Activated CD4-positive, CD25-positive, alpha-beta regulatory T cell treated with anti-CD3 and anti-CD28 coated beads, Interleukin-2, amount 50 U/mL, for 24 hours (primary cell): Measurements from ENCODE around the gene AHSG.
A peak's percentile ranks its signal among the peaks of the same experiment; 100 is the strongest.
"Not testable (repeated sequence)": the region's sequence is repeated elsewhere in the genome, so short reads cannot be mapped to it uniquely, and the experiment has no call there.

Source experiments
- ATAC-seq, 2 donors: fragments of 150-1000 bp; cut with Tn5 transposase; one replicate each; pipeline ENCODE4 v1.10.0; 2021; ENCODE audit warnings: mild to moderate bottlenecking in 1 of 2, moderate library complexity in 1 of 2

Gene AHSG

DNA sequence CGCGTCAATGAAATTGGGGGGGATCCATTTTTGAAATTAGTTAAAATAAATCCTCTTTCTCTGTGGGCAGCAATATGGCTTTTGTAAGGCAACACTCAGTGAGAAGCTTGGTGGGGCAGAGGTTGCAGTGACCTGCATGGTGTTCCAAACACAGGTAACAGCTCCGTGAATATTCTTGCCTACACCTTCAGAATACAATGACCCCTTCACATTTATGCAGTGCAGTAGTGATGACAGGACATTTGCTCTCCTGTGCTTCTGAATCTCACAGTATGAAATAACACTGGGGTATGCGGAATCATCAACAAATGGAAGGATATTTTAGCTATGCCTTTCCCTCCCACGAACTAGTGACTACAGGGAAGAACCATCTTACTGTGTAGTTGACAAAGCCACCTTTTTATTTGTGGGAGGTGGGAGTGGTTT is 6.9 kb downstream of the AHSG start:
- ATAC-seq = no peak

DNA sequence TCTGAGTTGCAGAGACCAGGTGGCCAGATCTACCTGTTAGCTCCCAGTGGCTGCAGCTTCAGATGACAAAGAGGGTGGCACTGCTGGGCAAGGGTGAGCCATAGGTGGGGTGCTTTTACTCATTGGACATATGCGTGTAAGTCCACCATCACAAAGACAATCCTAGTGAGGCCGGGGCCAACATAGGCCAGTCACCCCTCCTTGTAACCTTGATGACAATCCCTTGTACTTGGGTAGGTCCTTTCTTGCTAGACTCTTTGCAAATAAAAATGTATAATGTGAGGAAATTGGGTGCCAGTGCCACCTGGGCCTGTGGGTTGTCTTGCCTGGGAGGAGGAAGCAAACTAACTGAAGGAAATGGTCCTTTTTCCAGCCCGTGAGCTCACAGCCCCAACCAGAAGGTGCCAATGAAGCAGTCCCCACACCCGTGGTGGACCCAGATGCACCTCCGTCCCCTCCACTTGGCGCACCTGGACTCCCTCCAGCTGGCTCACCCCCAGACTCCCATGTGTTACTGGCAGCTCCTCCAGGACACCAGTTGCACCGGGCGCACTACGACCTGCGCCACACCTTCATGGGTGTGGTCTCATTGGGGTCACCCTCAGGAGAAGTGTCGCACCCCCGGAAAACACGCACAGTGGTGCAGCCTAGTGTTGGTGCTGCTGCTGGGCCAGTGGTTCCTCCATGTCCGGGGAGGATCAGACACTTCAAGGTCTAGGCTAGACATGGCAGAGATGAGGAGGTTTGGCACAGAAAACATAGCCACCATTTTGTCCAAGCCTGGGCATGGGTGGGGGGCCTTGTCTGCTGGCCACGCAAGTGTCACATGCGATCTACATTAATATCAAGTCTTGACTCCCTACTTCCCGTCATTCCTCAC is 7.6 kb downstream of the AHSG start:
- ATAC-seq = no peak

DNA sequence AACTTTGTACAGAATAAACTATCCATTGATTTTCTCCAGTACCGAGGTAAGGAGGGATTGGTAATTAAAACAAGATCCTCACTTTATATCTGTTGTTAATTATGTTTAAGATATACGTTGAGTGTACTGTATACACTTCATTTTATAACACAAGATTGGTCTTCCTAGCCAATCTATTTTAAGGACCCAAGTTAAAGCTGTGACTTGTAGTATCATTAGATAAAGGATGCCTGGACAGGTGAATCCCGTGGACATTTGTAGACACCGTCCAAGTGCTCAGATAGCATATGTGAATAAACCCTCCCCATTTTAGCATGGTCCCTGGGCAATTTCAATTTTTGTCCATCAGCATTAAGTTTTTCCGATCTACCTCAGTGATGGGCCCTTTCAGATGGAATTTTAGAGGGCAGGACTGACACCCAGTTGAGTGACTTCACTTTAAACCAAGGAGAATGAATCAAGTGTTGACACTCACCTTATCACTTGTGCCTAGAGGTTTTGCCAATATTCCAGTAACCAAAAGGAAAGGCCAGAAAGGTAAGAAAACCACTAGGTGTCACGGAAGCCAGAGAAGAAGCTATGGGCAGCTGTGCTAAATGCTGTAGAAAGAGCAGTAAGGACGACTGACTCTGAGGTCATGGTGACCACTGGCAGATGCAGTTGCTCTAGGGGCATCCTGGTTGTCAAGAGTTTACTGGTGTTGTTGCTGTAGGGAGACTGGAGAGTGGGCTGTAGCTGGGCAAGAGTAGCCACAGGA is 9.2 kb downstream of the AHSG start:
- no peak for ATAC-seq

DNA sequence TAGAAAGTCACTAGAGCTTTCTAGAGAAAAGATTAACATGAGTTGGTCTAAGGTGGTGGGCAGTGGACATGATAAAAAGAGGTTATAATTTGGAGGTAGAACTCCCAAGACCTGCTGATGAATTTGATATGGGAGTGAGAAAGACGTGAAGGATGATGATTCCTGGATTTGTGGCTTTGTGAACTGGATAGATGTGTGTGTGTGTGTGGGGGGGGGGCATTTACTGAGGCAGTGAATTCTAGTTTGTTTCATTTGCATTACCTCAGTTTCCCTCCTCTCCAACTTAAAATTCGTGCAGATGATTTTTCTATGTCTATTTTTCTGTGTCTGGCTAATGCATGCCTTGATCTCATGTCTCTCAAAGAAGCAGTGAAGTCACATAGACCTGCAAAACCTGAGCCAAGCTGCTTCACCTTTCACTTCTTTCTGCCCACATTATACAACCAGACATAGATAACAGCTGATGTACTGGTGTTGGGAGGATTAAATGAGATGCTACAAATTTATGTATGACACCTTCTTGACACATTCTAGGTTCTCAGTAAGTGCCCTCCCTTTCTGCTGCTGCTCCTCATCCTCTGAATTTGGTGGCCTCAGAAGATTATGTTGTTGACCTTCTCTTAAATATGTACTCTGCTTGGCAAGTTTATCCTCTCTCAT is 9.9 kb downstream of the AHSG start:
- no peak for ATAC-seq

DNA sequence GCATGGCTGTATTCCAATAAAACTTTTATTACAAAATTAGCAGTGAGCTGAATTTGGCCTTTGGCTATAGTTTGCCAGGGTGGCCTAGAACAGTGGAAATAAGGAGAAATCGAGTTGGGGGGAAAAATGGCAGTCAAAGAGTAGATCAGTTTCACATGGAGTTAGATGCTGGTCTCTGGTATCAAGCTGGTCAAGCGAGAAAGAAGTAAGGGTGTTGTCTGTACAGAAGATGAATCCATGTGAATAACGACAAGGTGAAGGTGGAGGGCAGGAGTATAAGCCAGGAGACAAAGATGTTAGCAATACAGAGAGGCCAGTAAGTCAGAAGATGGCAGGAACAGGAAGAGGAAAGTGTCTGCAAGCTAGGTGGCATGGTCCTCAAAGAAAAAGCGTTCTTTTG is 11.7 kb downstream of the AHSG start:
- ATAC-seq = no peak

DNA sequence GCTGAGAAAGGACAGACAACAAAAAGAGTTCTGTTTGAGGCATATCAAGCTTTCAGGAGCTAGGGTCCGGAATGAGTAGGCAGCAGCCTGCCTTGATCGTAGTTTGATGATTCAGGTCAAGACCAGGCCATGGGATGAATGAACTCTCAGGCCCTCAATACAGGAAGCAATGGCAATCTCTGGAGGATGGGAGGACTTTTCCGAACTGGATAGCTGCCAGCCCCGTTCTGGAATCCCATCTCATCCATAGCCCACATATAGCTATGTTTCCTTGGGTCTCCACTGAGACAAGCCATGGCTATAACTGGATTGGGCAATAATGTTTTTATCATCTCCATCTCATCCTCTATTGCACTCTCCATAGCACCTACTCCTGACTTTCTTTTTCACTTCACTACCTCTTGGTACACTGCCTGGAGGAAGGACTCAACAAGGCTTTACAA is 12.8 kb downstream of the AHSG start:
- no peak for ATAC-seq

DNA sequence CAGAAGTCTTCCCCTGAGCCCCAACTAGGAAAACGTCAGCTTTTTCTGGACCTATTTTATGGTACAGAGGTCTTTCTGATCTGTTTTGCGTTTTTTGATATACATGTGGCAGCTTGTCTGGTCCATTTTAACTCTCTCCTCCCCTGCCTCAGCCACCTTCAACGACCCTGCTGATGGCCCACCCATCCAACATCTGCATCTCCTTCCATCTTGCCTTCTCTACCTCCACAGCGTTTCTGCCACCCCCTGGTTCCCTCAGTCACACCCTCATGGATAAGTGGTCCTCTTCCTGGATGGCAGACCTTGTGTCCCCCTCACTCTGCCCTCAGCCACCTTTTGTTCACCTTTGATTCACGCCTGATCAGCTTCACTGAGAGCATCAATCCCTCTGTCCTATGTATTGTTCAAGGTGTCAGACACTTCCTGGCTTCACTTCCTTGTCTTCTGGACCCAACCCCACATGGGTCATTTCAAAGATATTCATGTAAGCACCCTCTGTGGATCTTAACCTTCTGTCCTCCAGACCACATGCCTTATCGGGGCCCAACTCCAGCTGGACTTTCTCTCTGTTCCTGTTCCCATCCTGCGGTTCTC is 13.5 kb downstream of the AHSG start:
- no peak for ATAC-seq

DNA sequence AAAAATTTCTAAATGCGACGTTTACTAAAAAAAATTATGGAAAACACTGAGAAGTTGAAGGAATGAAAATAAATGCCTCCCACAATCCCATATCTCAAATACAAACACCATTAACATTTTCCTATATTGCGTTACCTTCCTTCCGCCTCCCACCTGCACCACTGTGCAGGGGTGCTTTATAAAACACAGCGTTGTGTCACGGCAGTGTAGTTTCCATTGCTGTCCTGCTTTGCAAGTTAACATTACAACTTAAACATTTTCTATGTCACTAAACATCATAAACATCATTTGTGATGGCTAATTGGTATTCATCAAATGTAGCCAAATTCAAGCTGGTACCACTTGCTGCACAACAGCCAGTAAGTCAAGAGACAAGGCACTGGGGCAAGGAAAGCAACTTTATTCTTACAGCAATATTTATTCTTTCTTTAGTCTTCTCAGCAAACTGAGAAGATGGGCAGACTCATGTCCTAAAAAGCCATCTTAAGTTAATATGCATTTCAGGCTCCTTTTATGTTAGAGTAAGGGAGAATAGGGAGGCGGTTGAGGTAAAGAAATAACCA is 15.1 kb downstream of the AHSG start:
- no peak for ATAC-seq

DNA sequence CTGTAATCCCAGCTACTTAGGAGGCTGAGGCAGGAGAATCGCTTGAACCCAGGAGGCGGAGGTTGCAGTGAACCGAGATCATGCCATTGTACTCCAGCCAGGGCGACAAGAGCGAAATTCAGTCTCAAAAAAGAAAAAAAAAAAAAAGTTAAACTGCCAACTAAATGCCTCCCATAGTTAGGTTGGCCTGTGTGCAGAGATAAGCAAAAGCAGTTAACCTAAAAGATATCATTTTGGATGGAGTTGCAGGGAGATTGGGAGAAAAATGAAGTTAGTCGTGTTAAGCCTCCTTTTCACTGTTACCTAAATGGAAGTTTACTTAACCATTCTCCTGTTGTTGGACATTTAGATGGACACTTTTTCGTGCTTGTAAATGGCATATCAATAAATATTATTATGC is 15.9 kb downstream of the AHSG start:
- ATAC-seq = no peak

DNA sequence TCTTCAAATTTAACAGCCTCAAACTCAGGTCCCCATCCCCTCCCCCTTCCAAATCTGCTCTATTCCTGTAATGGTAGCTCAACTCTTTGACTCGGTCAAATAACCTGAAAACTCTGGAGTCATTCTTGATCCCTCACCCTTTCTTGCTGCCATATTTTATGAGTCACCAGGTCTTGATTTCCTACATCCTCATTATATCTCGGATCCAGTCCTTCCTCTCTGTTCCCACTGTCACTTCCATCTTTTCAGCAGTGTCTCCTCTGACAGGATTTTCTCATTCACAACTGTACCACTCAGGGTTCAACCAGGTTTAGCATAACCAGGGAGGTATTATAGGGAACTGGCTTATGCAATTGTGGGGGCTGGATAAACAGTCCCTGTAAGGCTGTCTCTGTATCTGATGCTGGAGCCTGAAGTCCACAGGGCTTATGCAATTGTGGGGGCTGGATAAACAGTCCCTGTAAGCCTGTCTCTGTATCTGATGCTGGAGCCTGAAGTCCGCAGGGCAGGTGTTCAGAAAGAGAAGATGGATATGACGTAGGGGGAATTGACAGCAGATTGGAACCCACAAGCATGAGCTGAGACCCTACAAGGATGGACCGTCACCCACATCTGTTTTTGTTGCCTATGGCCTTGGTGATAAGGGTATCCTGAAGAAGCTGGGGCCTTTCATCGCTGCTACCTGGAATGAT is 18.2 kb downstream of the AHSG start:
- ATAC-seq = no peak

DNA sequence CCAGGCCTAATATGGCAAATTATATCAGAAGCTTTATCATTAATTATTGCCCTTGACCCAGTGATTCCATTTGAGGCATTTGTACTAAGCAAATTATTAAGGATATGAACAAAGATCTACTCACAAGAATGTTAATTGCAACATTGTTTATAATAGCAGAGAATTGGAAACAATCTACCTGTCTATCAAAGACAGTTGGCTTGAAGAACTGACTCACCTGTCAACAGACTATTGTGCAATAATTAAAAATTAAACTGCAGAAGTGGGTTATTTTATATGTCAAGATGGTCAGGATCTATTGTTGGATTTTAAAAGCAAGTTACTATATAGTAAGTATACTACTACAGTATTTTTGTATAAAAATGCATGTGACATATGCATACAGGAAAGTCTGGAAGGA is 20.6 kb downstream of the AHSG start:
- no peak for ATAC-seq

DNA sequence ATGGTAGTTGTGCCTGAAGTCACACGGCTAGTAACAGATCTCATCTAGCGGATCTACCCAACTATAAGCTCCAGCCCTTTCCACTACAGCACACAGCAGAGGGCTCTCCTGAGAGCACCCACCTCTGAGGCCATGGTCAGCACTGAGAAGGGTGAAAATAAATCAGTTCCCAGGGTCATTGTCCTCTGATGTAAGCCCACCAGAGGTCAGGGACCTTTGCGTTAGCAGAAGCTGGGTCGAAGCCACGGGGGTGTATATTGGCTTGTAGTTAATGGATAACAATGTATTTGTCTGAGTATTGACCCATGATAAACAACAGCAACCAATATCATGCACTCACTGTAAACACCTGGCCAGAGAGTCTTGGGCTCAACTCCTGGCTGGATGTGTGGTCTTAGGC is 21.3 kb downstream of the AHSG start:
- not testable (repeated sequence) for ATAC-seq

DNA sequence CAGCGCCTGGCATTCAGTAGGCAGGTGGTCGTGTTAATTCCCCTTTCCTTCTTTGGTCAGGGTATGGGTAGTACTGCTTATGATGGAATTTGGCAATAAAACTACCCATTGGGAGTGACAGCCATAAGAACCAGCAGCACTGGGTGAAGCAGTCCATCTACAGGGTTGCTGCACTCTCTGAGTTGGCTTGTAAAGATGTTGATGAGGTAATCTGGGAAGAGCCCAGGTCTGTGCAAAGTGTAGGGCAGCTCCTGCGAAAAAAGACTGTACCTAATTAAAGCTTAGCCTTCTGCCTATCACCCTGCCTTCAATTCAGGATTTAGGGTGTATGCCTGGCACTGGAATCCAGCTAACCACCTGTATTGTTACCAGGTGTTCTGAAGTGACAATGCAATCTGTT is 22.7 kb downstream of the AHSG start:
- no peak for ATAC-seq

DNA sequence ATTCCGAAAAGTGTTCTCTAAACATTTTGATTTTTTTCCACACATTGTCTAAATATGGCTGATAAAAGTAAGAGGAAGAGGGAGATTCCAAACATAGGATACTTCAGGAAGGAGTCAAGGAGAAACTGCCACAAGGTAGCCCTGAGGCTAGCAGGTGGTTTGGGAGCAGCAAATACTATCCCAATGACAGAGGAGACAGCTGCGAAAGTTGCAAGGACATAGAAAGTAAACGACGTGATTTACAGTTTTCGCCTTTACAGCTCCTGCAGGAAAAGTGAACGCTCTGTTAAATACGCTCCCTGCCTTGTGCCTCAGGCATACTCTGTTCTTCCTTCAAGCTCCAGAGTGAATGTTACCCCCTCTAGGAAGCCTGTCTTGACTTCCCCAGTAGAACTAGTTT is 23.7 kb downstream of the AHSG start:
- no peak for ATAC-seq

DNA sequence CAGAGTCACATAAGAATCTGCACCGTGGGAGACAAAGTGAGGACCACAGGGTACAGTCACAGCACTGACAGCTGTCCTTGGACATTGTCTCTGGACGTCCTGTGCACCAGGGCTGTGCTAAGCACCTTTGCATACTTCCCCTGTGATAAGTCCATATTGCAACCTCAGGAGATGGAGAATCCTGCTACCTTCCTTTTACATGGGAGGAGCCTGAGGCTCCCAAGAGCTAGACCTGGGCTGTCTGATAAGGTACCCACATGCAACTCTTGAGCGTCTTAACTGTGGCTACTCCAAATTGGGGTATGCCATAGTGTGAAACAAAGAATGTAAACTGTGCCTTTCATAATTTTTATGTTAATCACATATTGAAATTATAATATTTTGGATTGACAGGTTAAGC is 24.8 kb downstream of the AHSG start:
- ATAC-seq = no peak

DNA sequence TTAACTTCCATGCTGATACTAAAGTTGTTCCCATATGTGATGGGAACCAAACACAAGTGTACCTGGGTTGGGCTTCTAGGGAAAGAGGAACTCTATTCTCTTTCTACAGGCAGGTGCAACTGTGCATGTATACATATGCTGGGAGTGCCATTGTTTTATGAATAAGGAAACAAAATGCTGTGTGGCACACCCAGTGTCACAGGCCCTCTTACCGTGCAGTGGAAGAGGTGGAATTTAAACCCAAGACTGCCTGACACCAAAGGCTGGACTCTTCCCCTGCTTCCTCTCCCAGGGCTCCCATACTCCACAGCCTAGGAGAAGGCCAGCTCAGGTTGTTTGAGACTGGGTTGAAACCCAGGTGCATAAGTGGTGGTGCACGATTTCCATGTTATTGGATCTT is 25.4 kb downstream of the AHSG start:
- no peak for ATAC-seq

DNA sequence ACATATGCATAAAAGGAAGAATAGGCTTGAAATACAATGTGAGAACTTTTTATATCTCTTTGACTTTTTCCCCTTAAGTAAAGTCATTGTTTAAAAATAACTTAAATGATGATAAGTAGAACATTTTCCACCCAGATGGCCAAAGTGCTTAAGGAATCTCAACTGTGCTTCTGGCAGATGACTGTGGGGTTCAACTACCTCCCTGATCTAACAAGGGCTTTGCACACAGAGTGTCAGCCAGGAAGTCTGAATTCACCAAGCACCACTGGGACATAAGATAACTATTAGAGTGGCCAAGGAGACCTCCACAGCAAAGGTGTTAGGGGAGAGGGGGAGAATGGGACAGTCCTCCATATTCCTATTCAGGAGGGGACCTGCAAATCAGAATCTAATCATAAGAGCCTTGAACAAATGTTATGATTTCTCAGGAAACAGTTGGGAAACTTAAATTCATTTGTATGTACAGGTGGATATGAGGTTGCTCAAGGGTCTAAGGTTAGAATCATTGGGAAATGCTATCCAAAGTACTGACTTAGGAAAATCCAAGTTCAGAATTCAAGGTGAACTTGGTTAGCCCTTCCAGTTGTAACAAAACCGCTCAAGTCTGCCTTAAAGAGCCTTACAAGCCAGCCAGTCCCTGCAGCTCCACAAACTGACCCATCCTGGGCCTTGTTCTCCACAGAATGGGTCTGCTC is 27.1 kb downstream of the AHSG start, which contains the start of gene FETUB:
FETUB (plus strand) TSS at position 622 of the 695 bp plus-strand sequence; CDS start at position 684, 62 bp downstream.
- no peak for ATAC-seq

DNA sequence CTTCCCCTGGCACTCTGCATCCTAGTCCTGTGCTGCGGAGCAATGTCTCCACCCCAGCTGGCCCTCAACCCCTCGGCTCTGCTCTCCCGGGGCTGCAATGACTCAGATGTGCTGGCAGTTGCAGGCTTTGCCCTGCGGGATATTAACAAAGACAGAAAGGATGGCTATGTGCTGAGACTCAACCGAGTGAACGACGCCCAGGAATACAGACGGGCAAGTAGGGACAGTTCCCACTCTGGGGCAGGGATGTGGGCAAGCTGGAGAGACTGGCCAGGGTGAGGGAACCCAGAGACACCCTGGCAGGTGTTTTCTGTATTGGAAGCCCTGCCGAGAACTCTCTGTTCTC is 27.6 kb downstream of the AHSG start:
- no peak for ATAC-seq

DNA sequence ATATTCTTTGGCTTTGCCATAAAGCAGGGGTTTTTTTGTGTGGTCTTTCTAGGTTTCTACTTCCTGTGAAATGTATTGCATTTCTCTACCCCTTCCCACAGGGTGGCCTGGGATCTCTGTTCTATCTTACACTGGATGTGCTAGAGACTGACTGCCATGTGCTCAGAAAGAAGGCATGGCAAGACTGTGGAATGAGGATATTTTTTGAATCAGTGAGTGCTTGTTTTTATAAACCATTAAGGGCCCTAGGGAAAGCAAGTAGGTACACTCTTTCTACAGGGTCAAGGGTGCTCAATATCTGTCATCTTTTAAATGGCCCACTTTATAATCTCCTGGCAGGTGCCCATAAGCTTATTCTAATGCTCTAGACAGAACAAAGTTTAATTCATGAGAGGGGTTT is 28.1 kb downstream of the AHSG start:
- ATAC-seq = no peak

DNA sequence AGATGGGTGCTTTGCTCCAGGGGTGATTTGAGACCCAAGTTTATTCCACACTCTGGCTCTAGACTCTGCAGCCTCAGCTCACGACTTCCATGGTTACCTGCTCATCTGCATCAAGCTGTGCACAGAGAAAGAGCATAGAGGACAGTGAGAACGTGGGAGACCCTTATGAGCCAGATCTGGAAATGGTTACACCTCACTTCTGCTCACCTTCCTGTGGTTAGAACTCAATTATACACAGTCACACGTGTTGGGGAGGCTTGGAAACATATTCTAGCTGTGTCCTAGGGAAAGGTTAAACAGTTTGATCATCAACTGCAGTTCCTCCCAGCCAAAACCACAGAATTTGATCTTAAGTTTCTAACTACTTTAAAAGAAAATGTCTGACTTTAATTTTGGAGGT is 29.2 kb downstream of the AHSG start:
- peak in 1 of 2 donors; percentile 29 for ATAC-seq

DNA sequence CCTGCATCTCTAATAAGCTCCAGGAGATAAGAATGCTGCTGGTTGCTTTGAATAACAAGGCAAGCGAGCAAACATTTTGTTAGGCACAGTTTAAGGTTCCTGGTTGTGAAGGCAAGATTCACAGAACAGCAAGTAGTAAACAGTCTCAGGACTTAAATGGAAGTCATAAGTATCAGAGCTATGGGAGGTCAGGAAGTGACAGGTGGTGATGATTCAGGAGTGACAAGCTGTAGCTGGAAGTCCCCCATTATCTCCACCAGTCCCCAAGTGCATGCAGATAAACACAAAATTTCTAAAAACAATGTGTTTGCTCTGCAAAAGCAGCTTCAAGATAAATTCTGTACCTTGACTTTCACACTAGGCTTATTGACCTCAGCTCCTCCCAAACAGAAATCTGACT is 30.6 kb downstream of the AHSG start:
- ATAC-seq = peak; percentile 87 to 91

DNA sequence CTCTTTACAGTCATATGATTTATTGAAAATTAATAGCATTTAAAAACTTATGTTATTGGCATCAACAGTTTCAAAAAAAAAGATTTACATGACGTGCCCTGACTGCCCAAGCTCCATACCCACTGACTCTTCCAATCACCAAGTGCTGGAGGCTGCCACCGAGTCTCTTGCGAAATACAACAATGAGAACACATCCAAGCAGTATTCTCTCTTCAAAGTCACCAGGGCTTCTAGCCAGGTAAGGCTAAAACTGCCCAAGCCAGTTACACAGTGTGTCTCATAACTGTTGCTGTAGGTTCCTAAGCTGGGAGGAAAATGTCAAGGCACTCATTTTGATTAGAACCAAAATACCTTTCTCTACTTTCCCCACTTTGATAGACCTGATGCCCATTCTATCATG is 31.8 kb downstream of the AHSG start:
- ATAC-seq = no peak
